Measurements from ENCODE around the gene PPCS. TPM values are rescaled to one million over a fixed set of nuclear protein-coding genes. Genes with fewer than 3 reads are reported as not detected.
A peak's percentile ranks its signal among the peaks of the same experiment; 100 is the strongest.

Gene PPCS
- polyA plus RNA-seq: 78.9 and 85.1 TPM in 2 replicates
- 42.4 and 48.9 TPM in 2 replicates for polyA minus RNA-seq

DNA sequence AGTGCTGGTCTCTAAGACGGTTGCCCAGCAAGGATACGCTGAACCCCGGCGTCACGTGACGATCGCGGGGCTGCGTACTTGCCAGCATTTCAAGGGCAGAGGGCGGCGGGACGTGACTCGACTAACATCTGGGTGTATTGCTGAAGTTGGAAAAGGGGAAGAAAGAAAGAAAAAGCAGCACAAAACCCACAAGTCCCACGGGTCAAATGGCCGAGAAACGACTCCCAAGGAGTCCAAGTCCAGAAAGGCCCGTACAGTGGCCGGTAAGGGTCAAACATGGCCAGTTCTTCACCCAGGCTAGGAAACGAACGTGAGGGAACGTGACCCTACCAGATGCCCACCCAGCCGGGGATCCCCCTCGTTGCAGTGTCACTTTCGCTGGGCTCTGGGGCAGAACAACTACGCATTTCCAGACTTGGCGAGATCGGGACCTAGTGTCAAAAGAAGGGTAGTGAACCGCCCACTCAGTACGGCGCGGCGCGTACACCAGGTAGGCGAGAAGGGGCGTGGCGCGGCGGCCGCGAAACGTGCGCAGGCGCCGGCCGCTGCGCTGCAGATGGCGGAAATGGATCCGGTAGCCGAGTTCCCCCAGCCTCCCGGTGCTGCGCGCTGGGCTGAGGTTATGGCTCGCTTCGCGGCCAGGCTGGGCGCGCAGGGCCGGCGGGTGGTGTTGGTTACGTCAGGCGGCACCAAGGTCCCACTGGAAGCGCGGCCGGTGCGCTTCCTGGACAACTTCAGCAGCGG, at the start of gene PPCS, which contains the start of gene ZMYND12:
Gene PPCS, plus strand, starts transcription at position 534 of the 744 bp plus-strand sequence. Its CDS starts 23 bp downstream, at position 557.
Gene ZMYND12, minus strand, starts transcription at position 13 of the 744 bp plus-strand sequence. CDS start 25 bp downstream, outside the sequence.
- H3K27ac ChIP-seq (ENCODE audit: low read length): peak within 1 kb of the TSS; percentile 76
- peak within 1 kb of the TSS; percentile 70 for H2AFZ ChIP-seq (ENCODE audit: low read depth, low read length)
- TF ChIP-seq EZH2 (IDR thresholded peaks at IDR 0.05; ENCODE audit: borderline replicate concordance, insufficient read depth, low read length, poor library complexity, severe bottlenecking) (no peak), RAD21 (conservative IDR thresholded peaks at IDR 0.05) (no peak), POLR2AphosphoS5 (IDR thresholded peaks at IDR 0.05) (peak; percentile 77), MXI1 (conservative IDR thresholded peaks at IDR 0.05; ENCODE audit: poor library complexity, severe bottlenecking) (peak; percentile 82), REST (IDR thresholded peaks at IDR 0.05; ENCODE audit: borderline replicate concordance) (peak; percentile 54), TAF1 (IDR thresholded peaks at IDR 0.05; ENCODE audit: low read depth) (peak; percentile 78), SMC3 (conservative IDR thresholded peaks at IDR 0.05; ENCODE audit: poor library complexity) (peak; percentile 53), EP300 (conservative IDR thresholded peaks at IDR 0.05; ENCODE audit: poor library complexity, severe bottlenecking) (no peak)

DNA sequence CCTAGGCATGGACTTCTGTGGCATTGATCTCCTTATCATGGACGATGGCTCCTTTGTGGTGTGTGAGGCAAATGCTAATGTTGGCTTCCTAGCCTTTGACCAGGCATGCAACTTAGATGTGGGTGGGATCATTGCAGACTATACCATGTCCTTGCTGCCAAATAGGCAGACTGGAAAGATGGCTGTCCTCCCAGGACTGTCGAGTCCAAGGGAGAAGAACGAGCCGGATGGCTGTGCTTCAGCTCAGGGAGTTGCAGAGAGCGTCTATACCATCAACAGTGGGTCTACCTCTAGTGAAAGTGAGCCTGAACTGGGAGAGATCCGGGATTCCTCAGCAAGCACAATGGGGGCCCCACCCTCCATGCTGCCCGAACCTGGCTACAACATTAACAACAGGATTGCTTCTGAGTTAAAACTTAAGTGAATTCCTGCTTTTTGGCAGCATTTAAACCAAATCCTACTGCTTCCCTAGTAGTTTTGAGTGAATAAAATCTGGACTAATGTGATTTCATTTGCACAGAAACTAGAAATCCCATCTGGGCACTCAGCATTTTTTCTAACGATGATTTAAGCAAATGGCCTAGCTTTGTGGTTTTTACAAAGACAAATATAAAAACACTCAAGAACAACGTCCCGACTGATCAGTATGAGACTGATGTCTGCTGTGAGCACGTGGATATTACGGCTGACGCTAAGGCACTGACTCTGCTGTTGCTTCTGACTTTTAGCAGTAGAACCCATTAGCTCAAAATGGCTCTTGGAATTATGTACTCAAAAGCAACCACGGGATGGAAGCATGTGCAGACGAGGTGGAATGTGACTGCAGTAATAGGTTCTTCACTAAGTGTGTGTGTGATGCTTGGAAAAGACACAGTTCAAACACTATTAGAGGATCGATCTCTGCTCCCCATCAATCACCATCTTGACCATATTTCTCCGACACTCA, 41.5 kb upstream of the PPCS start:
- no peak overlapping the region for H3K4me3 ChIP-seq (ENCODE audit: low read length)
- no peak overlapping the region for H2AFZ ChIP-seq (ENCODE audit: low read depth, low read length)
- H3K27me3 ChIP-seq (ENCODE audit: insufficient read depth, low read depth, low read length): no peaks in the 10 kb centered on the region
- H4K20me1 ChIP-seq (ENCODE audit: insufficient read depth): no peaks in the 10 kb centered on the region
- H3F3A ChIP-seq (ENCODE audit: insufficient read depth, low read length, poor library complexity, severe bottlenecking): peaks cover 6% of the 10 kb centered on the region
- no peaks in the 10 kb centered on the region for H3K9me3 ChIP-seq (ENCODE audit: low read length)
- no peaks in the 10 kb centered on the region for H3K9me2 ChIP-seq (ENCODE audit: insufficient read depth, low read length)
- H3K79me2 ChIP-seq (replicated peaks; ENCODE audit: insufficient read depth, low read length): no peaks in the 10 kb centered on the region
- peaks cover 17% of the 10 kb centered on the region for H3K36me3 ChIP-seq (ENCODE audit: insufficient read depth, low read length)
- no peak overlapping the region for H3K9ac ChIP-seq (ENCODE audit: low read length)
- no peak overlapping the region for H3K4me2 ChIP-seq (ENCODE audit: low read length)
- no peak for TF ChIP-seq EP300 (conservative IDR thresholded peaks at IDR 0.05; ENCODE audit: poor library complexity, severe bottlenecking)
- H3K27ac ChIP-seq (ENCODE audit: low read length): peak overlapping the region; percentile 95

More for the DNA sequence above, at the start of gene PPCS, which contains the start of gene ZMYND12:
- H3F3A ChIP-seq (ENCODE audit: insufficient read depth, low read length, poor library complexity, severe bottlenecking): no peaks in the 10 kb centered on the region
- no peaks in the 10 kb centered on the region for H3K9me2 ChIP-seq (ENCODE audit: insufficient read depth, low read length)
- no peaks in the 10 kb centered on the region for H4K20me1 ChIP-seq (ENCODE audit: insufficient read depth)
- H3K27me3 ChIP-seq (ENCODE audit: insufficient read depth, low read depth, low read length): no peaks in the 10 kb centered on the region
- H3K9me3 ChIP-seq (ENCODE audit: low read length): no peaks in the 10 kb centered on the region
- H3K79me2 ChIP-seq (replicated peaks; ENCODE audit: insufficient read depth, low read length): peaks cover 4% of the 10 kb centered on the region
- H3K4me2 ChIP-seq (ENCODE audit: low read length): peak within 1 kb of the TSS; percentile 67
- no peaks in the 10 kb centered on the region for H3K36me3 ChIP-seq (ENCODE audit: insufficient read depth, low read length)
- H3K9ac ChIP-seq (ENCODE audit: low read length): peak within 1 kb of the TSS; percentile 82
- H3K4me3 ChIP-seq (ENCODE audit: low read length): peak within 1 kb of the TSS; percentile 84
